SK-N-MC (cell line): ENCODE results near the gene LMTK3.

ENCODE experiments used
- DNase-seq: peaks from one replicate; pipeline ENCODE4 v3.0.0-alpha.2; 2011; ENCODE audit warnings: low read depth, low spot score
- H3K27ac ChIP-seq: fragments of 200-600 bp; sonication (generic); 2 replicates; pipeline ENCODE4 v1.5.1; 2016; ENCODE audit warnings: mixed run types
- H3K36me3 ChIP-seq: fragments of 200-600 bp; sonication (generic); 2 replicates; pipeline ENCODE4 v1.6.1; 2017; ENCODE audit warnings: antibody characterized with exemption, low read length, mixed read lengths; ENCODE audit not compliant: insufficient read depth
- H3K4me3 ChIP-seq: fragments of 200-600 bp; sonication (generic); 2 replicates; pipeline ENCODE4 v1.5.1; 2016
- H3K9ac ChIP-seq: fragments of 200-600 bp; sonication (generic); 2 replicates; pipeline ENCODE4 v1.8.0; 2017; ENCODE audit warnings: mixed run types, mixed read lengths; ENCODE audit not compliant: insufficient read length
- H3K9me3 ChIP-seq: fragments of 200-600 bp; sonication (generic); 2 replicates; pipeline ENCODE4 v1.6.1; 2017; ENCODE audit warnings: low read depth, mild to moderate bottlenecking, antibody characterized with exemption, low read length, moderate library complexity, mixed read lengths
- EZH2 ChIP-seq: fragments of 200-600 bp; sonication (generic); IDR thresholded peaks from one replicate; pipeline ENCODE4 v1.6.1; 2017; ENCODE audit warnings: antibody characterized with exemption
- FOXP2 ChIP-seq: optimal IDR thresholded peaks from 2 replicates; pipeline ENCODE3; 2011; ENCODE audit warnings: mild to moderate bottlenecking, moderate library complexity; ENCODE audit not compliant: insufficient read depth; ENCODE audit errors: extremely low read length, control extremely low read depth
- POLR2AphosphoS5 ChIP-seq: IDR thresholded peaks from 2 replicates; pipeline ENCODE4 v1.6.1; 2012; ENCODE audit warnings: mild to moderate bottlenecking, low read depth, low read length, borderline replicate concordance

The LMTK3 gene

GRCh38 chr19:48507911-48508439 is 3.7 kb downstream of the LMTK3 start:
- no peak overlapping the region for H3K27ac ChIP-seq
- H3K4me3 ChIP-seq, result no peak overlapping the region
- TF ChIP-seq EZH2 (no peak), POLR2AphosphoS5 (no peak), FOXP2 (no peak)
- H3K9ac ChIP-seq, result no peak overlapping the region
- no peak for DNase-seq
- H3K36me3 ChIP-seq, result no peaks in the 10 kb centered on the region
- no peaks in the 10 kb centered on the region for H3K9me3 ChIP-seq

GRCh38 chr19:48506138-48506733 is 5.4 kb downstream of the LMTK3 start:
- DNase-seq, result no peak
- Histone ChIP-seq H3K4me3 (no peak overlapping the region), H3K36me3 (no peaks in the 10 kb centered on the region), H3K9ac (no peak overlapping the region), H3K9me3 (no peaks in the 10 kb centered on the region), H3K27ac (no peak overlapping the region)
- TF ChIP-seq FOXP2, result no peak
- no peak for TF ChIP-seq EZH2
- TF ChIP-seq POLR2AphosphoS5, result no peak

- TF ChIP-seq POLR2AphosphoS5 (no peak), EZH2 (no peak), FOXP2 (no peak)
- no peak overlapping the region for H3K27ac ChIP-seq
- H3K9me3 ChIP-seq, result no peaks in the 10 kb centered on the region
- DNase-seq, result no peak
- no peaks in the 10 kb centered on the region for H3K36me3 ChIP-seq
- no peak overlapping the region for H3K9ac ChIP-seq
- H3K4me3 ChIP-seq, result peak overlapping the region; percentile 67
Measured at GRCh38 chr19:48502350-48503018, 9.2 kb downstream of the LMTK3 start.

GRCh38 chr19:48501494-48502349 is 9.9 kb downstream of the LMTK3 start:
- Histone ChIP-seq H3K9ac (peak overlapping the region; percentile 42), H3K36me3 (no peaks in the 10 kb centered on the region), H3K27ac (peak overlapping the region; percentile 27; the same call in 1 of the 2 replicates), H3K9me3 (no peaks in the 10 kb centered on the region), H3K4me3 (peak overlapping the region; percentile 68)
- DNase-seq, result peak; percentile 85
- no peak for TF ChIP-seq EZH2
- TF ChIP-seq POLR2AphosphoS5, result peak; percentile 32; the same call in 1 of the 2 replicates

- DNase-seq, result no peak
- no peak for TF ChIP-seq FOXP2
- no peak for TF ChIP-seq EZH2
- no peak for TF ChIP-seq POLR2AphosphoS5
- H3K36me3 ChIP-seq, result no peaks in the 10 kb centered on the region
- H3K9me3 ChIP-seq, result no peaks in the 10 kb centered on the region
- H3K9ac ChIP-seq, result peak overlapping the region; percentile 42
- H3K4me3 ChIP-seq, result peak overlapping the region; percentile 68
- H3K27ac ChIP-seq, result peak overlapping the region; percentile 27; the same call in 1 of the 2 replicates
Measured at GRCh38 chr19:48500830-48501493, 10.7 kb downstream of the LMTK3 start.

- DNase-seq, result no peak
- no peak overlapping the region for H3K9ac ChIP-seq
- H3K4me3 ChIP-seq, result no peak overlapping the region
- no peak for TF ChIP-seq EZH2
- no peak for TF ChIP-seq POLR2AphosphoS5
- no peak for TF ChIP-seq FOXP2
- no peaks in the 10 kb centered on the region for H3K9me3 ChIP-seq
- H3K36me3 ChIP-seq, result no peaks in the 10 kb centered on the region
- H3K27ac ChIP-seq, result no peak overlapping the region
Measured at GRCh38 chr19:48499316-48500090, 12.1 kb downstream of the LMTK3 start.

GRCh38 chr19:48498595-48499311 is 12.9 kb downstream of the LMTK3 start:
- H3K9ac ChIP-seq, result no peak overlapping the region
- DNase-seq, result no peak
- TF ChIP-seq EZH2, result no peak
- TF ChIP-seq POLR2AphosphoS5, result no peak
- TF ChIP-seq FOXP2, result no peak
- H3K9me3 ChIP-seq, result no peaks in the 10 kb centered on the region
- H3K4me3 ChIP-seq, result no peak overlapping the region
- no peak overlapping the region for H3K27ac ChIP-seq
- H3K36me3 ChIP-seq, result no peaks in the 10 kb centered on the region
